Panc1 (cell line): Measurements from ENCODE around the gene SIM2. TPM values are rescaled to one million over a fixed set of nuclear protein-coding genes. Genes with fewer than 3 reads are reported as not detected.

Experiments used
- ATAC-seq: fragments of 200-7000 bp; cut with Tn5 transposase; 2 replicates; pipeline ENCODE4 v1.9.1; 2020; ENCODE audit warnings: mild to moderate bottlenecking, moderate library complexity
- BruUV-seq: library from RNA; stranded (reverse); fragments of 400-500 nt; replicated peaks from 2 replicates; lab custom pipeline; 2021; lab: Mats Ljungman, UMichigan
- CTCF ChIA-PET: fragments of 300-600 bp; sonication (Branson Sonifier 250); formaldehyde crosslinking; loops from one replicate; lab custom pipeline; 2022; ENCODE audit warnings: antibody characterized with exemption; lab: Charles Lee
- POLR2A ChIA-PET: fragments of 300-600 bp; sonication (Branson Sonifier 250); formaldehyde crosslinking; loops from one replicate; lab custom pipeline; 2022; ENCODE audit warnings: antibody characterized with exemption; lab: Charles Lee
- DNase-seq: peaks from one replicate; pipeline ENCODE4 v3.0.0-alpha.2; 2010; ENCODE audit warnings: low read depth, low spot score
- H3K27ac ChIP-seq: 2 replicates; pipeline ENCODE4 v1.5.1; 2011; ENCODE audit warnings: mild to moderate bottlenecking, low read length, inconsistent platforms
- H3K27me3 ChIP-seq: fragments of 200-500 bp; sonication (Bioruptor generic); 2 replicates; pipeline ENCODE4 v1.6.0; 2014; ENCODE audit warnings: low read length, inconsistent platforms; ENCODE audit not compliant: control insufficient read depth, insufficient read depth
- H3K36me3 ChIP-seq: fragments of 200-500 bp; sonication (Bioruptor generic); 2 replicates; pipeline ENCODE4 v1.5.1; 2014; ENCODE audit warnings: inconsistent platforms, mild to moderate bottlenecking, low read length, moderate library complexity; ENCODE audit not compliant: control insufficient read depth, insufficient read depth
- H3K4me1 ChIP-seq: 2 replicates; pipeline ENCODE4 v1.5.1; 2011; ENCODE audit warnings: inconsistent platforms, mild to moderate bottlenecking, low read length, moderate library complexity; ENCODE audit not compliant: control insufficient read depth, insufficient read depth
- H3K4me3 ChIP-seq, 2 experiments: 2 replicates each; pipeline ENCODE4 v1.5.1; 2011 to 2012; ENCODE audit warnings: low read depth in 2 of 2, low read length in 2 of 2, mild to moderate bottlenecking in 2 of 2, inconsistent platforms in 1 of 2, moderate library complexity in 1 of 2
- H3K9me3 ChIP-seq: fragments of 200-500 bp; sonication (Bioruptor generic); 2 replicates; pipeline ENCODE4 v1.5.1; 2014; ENCODE audit warnings: low read depth, mild to moderate bottlenecking, inconsistent platforms, low read length, moderate library complexity; ENCODE audit not compliant: control insufficient read depth, insufficient read depth
- POLR2AphosphoS5 ChIP-seq: IDR thresholded peaks from 2 replicates; pipeline ENCODE4 v1.6.1; 2012; ENCODE audit warnings: mild to moderate bottlenecking, low read depth, low read length, moderate library complexity
- REST ChIP-seq, 2 experiments: IDR thresholded peaks; 2 replicates each; pipeline ENCODE4 v1.6.1; 2011 to 2012; ENCODE audit warnings: low read depth in 2 of 2, control low read depth in 1 of 2, low read length in 1 of 2, mild to moderate bottlenecking in 1 of 2, moderate library complexity in 1 of 2; ENCODE audit not compliant: insufficient read depth in 1 of 2
- SIN3A ChIP-seq: IDR thresholded peaks from 2 replicates; pipeline ENCODE4 v1.6.1; 2012; ENCODE audit warnings: low read depth, mild to moderate bottlenecking, low read length, moderate library complexity, borderline replicate concordance; ENCODE audit not compliant: insufficient read depth
- TCF7L2 ChIP-seq: IDR thresholded peaks from 2 replicates; pipeline ENCODE4 v1.6.1; 2011; ENCODE audit warnings: mild to moderate bottlenecking, low read depth, low read length, inconsistent platforms
- in situ Hi-C: cut with HindIII; loops from 2 replicates; pipeline ENCODE4 v1.10.0; 2016; ENCODE audit warnings: low sequenced_read_pairs, low pct_unique_long_range_greater_than_20kb
- intact Hi-C: fragments of 100-400 bp; cut with micrococcal nuclease; formaldehyde crosslinking; loops from one replicate; pipeline ENCODE4 v1.10.0; 2022; ENCODE audit not compliant: unreplicated experiment
- total RNA-seq: library from RNA; stranded (reverse); gene quantifications from one replicate; pipeline ENCODE4 v1.2.1, GENCODE V29; 2021; ENCODE audit not compliant: unreplicated experiment
- TF ChIP-seq, protein P1 (sequence below): fragments of 450-650 bp; IDR thresholded peaks from 2 replicates; pipeline ENCODE4 v1.5.1; 2017; ENCODE audit warnings: mild to moderate bottlenecking

The SIM2 gene
- total RNA-seq, 1 experiment from 2014 or later: 11.5 TPM

- H3K27me3 ChIP-seq: no peaks in the 10 kb centered on the region
- H3K9me3 ChIP-seq: no peaks in the 10 kb centered on the region
- CTCF ChIA-PET: no interaction called here
- H3K4me3 ChIP-seq: no peak overlapping the region
- in situ Hi-C loops: no loop called here
- POLR2A ChIA-PET: no interaction called here
- DNase-seq (no peak), ATAC-seq (no peak)
- no peak overlapping the region for H3K27ac ChIP-seq
- H3K4me1 ChIP-seq: no peaks in the 10 kb centered on the region
- no peaks in the 10 kb centered on the region for H3K36me3 ChIP-seq
- TF ChIP-seq POLR2AphosphoS5: no peak
- TF ChIP-seq, protein P1, sequence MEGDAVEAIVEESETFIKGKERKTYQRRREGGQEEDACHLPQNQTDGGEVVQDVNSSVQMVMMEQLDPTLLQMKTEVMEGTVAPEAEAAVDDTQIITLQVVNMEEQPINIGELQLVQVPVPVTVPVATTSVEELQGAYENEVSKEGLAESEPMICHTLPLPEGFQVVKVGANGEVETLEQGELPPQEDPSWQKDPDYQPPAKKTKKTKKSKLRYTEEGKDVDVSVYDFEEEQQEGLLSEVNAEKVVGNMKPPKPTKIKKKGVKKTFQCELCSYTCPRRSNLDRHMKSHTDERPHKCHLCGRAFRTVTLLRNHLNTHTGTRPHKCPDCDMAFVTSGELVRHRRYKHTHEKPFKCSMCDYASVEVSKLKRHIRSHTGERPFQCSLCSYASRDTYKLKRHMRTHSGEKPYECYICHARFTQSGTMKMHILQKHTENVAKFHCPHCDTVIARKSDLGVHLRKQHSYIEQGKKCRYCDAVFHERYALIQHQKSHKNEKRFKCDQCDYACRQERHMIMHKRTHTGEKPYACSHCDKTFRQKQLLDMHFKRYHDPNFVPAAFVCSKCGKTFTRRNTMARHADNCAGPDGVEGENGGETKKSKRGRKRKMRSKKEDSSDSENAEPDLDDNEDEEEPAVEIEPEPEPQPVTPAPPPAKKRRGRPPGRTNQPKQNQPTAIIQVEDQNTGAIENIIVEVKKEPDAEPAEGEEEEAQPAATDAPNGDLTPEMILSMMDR: no peak
- TF ChIP-seq SIN3A: no peak
- no peak for TF ChIP-seq TCF7L2
- no peak for TF ChIP-seq REST (IDR thresholded peaks at IDR 0.05; ENCODE audit: insufficient read depth in 1 of 2, low read depth in 2 of 2, low read length in 1 of 2)
- no TSS peak for BruUV-seq
- intact Hi-C loops: no loop called here
These were observed 67.6 kb downstream of the SIM2 start for GRCh38 chr21:36766511-36766910.

DNA sequence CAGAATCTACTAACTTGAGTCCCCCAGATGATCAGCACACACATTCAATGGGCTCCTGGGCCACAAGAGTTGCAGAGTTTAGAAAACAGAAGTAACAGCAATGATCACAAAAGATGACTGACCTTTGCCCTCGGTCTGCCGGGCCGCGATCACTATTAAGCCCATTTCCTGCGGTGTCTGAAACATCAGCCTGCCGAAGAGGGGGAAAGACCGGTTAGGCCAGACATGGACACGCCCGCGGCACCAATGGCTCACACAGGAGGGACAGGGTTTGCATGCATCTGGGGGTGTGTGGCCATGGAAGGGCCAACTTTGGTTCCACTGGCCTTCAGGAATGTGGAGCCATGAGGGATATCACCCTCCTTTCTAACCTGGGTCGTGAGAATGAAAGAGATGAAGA, 68.2 kb downstream of the SIM2 start:
- BruUV-seq: no TSS peak
- DNase-seq (no peak), ATAC-seq (no peak)
- Histone ChIP-seq H3K36me3 (no peaks in the 10 kb centered on the region), H3K9me3 (no peaks in the 10 kb centered on the region), H3K4me1 (no peaks in the 10 kb centered on the region), H3K4me3 (no peak overlapping the region), H3K27ac (no peak overlapping the region), H3K27me3 (no peaks in the 10 kb centered on the region)
- in situ Hi-C loops: no loop called here
- TF ChIP-seq REST (IDR thresholded peaks at IDR 0.05; ENCODE audit: insufficient read depth in 1 of 2, low read depth in 2 of 2, low read length in 1 of 2) (no peak), TCF7L2 (no peak), POLR2AphosphoS5 (no peak), SIN3A (no peak)
- TF ChIP-seq, protein P1: no peak
- POLR2A ChIA-PET: no interaction called here
- intact Hi-C loops: no loop called here
- CTCF ChIA-PET: no interaction called here
